OCI-LY1 (cell line): Measurements from ENCODE around the gene LARP1.

Experiments
- H2AFZ ChIP-seq: fragments of 200-600 bp; sonication (generic), shearing (Covaris generic); 2 replicates; pipeline ENCODE4 v1.6.0; 2014; ENCODE audit warnings: antibody characterized with exemption, mild to moderate bottlenecking, low read length
- H3F3A ChIP-seq: fragments of 200-600 bp; sonication (generic), shearing (Covaris generic); 2 replicates; pipeline ENCODE4 v1.6.0; 2014; ENCODE audit warnings: mild to moderate bottlenecking, antibody characterized with exemption, low read length, moderate library complexity; ENCODE audit not compliant: insufficient read depth
- H3K27ac ChIP-seq: fragments of 200-600 bp; sonication (generic); 2 replicates; pipeline ENCODE4 v1.5.1; 2014; ENCODE audit warnings: low read length, mixed run types, mild to moderate bottlenecking, low read depth; ENCODE audit not compliant: poor library complexity, severe bottlenecking
- H3K27me3 ChIP-seq: fragments of 200-600 bp; sonication (generic); 2 replicates; pipeline ENCODE4 v1.6.0; 2014; ENCODE audit warnings: antibody characterized with exemption, mild to moderate bottlenecking, low read length, moderate library complexity; ENCODE audit not compliant: insufficient read depth
- H3K36me3 ChIP-seq: fragments of 200-600 bp; sonication (generic); 2 replicates; pipeline ENCODE4 v1.6.1; 2014; ENCODE audit warnings: mild to moderate bottlenecking, antibody characterized with exemption, low read length, moderate library complexity, mixed read lengths; ENCODE audit not compliant: insufficient read depth
- H3K4me1 ChIP-seq: fragments of 200-600 bp; sonication (generic); 2 replicates; pipeline ENCODE4 v1.5.1; 2014; ENCODE audit warnings: mild to moderate bottlenecking, low read length, moderate library complexity; ENCODE audit not compliant: insufficient read depth, severe bottlenecking
- H3K4me2 ChIP-seq: fragments of 200-600 bp; sonication (generic), shearing (Covaris generic); 2 replicates; pipeline ENCODE4 v1.6.1; 2014; ENCODE audit warnings: low read length
- H3K4me3 ChIP-seq: fragments of 200-600 bp; sonication (generic); 2 replicates; pipeline ENCODE4 v1.5.1; 2014; ENCODE audit warnings: low read length, low read depth, mild to moderate bottlenecking, mixed read lengths; ENCODE audit not compliant: poor library complexity, severe bottlenecking
- H3K79me2 ChIP-seq: fragments of 200-600 bp; shearing (Covaris generic); 2 replicates; pipeline ENCODE4 v1.6.1; 2016; ENCODE audit warnings: mixed run types, low read length, mixed read lengths; ENCODE audit not compliant: insufficient read depth
- H3K9ac ChIP-seq: fragments of 200-600 bp; sonication (generic), shearing (Covaris generic); 2 replicates; pipeline ENCODE4 v1.6.1; 2014; ENCODE audit warnings: mild to moderate bottlenecking, low read length, mixed read lengths
- H3K9me2 ChIP-seq: fragments of 200-600 bp; sonication (generic), shearing (Covaris generic); 2 replicates; pipeline ENCODE4 v1.6.1; 2014; ENCODE audit warnings: low read depth, mild to moderate bottlenecking, low read length, mixed read lengths
- H3K9me3 ChIP-seq: fragments of 200-600 bp; shearing (Covaris generic); 2 replicates; pipeline ENCODE4 v1.6.1; 2014; ENCODE audit warnings: low read length, mixed read lengths
- H4K20me1 ChIP-seq: fragments of 200-600 bp; sonication (generic), shearing (Covaris generic); 2 replicates; pipeline ENCODE4 v1.6.0; 2016; ENCODE audit warnings: mild to moderate bottlenecking, low read length; ENCODE audit not compliant: insufficient read depth
- EZH2 ChIP-seq: fragments of 200-600 bp; sonication (generic), shearing (Covaris generic); IDR thresholded peaks from 2 replicates; pipeline ENCODE4 v1.8.0; 2017; ENCODE audit warnings: borderline replicate concordance, mixed run types, mild to moderate bottlenecking, antibody characterized with exemption, low read length, moderate library complexity, mixed read lengths
- TF ChIP-seq, protein P1 (sequence below): fragments of 200-600 bp; sonication (generic), shearing (Covaris generic); IDR thresholded peaks from 2 replicates; pipeline ENCODE4 v1.5.1; 2017; ENCODE audit warnings: mild to moderate bottlenecking, antibody characterized with exemption, low read length, moderate library complexity, mixed read lengths

The LARP1 gene

DNA sequence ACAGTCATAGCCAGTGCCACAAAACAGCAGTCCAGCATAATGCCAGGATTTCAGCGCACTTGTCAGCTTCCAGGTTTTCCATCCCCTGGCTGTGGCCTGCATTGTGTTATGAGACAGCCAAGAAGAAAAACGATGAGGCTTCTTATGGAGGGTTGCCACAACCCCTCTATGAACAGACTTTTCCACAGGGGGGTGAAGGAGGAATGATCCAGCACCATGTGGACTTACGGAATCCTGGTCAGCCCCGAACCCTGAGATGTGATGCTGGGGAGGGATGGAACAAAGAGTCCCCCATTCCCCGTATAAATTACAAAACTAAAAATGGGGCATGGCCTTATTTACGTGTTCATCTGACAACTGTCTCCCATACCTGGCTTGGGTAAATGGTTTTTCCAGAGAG is 62.6 kb downstream of the LARP1 start:
- Histone ChIP-seq H3K4me1 (no peaks in the 10 kb centered on the region), H3K9me2 (no peaks in the 10 kb centered on the region), H3K9ac (no peak overlapping the region), H3K4me3 (no peak overlapping the region), H3F3A (no peaks in the 10 kb centered on the region), H3K27ac (no peak overlapping the region), H3K36me3 (peaks cover 80% of the 10 kb centered on the region), H3K9me3 (no peaks in the 10 kb centered on the region), H2AFZ (no peak overlapping the region), H3K79me2 (no peaks in the 10 kb centered on the region), H4K20me1 (no peaks in the 10 kb centered on the region), H3K27me3 (no peaks in the 10 kb centered on the region), H3K4me2 (no peak overlapping the region)
- no peak for TF ChIP-seq EZH2
- TF ChIP-seq, protein P1, sequence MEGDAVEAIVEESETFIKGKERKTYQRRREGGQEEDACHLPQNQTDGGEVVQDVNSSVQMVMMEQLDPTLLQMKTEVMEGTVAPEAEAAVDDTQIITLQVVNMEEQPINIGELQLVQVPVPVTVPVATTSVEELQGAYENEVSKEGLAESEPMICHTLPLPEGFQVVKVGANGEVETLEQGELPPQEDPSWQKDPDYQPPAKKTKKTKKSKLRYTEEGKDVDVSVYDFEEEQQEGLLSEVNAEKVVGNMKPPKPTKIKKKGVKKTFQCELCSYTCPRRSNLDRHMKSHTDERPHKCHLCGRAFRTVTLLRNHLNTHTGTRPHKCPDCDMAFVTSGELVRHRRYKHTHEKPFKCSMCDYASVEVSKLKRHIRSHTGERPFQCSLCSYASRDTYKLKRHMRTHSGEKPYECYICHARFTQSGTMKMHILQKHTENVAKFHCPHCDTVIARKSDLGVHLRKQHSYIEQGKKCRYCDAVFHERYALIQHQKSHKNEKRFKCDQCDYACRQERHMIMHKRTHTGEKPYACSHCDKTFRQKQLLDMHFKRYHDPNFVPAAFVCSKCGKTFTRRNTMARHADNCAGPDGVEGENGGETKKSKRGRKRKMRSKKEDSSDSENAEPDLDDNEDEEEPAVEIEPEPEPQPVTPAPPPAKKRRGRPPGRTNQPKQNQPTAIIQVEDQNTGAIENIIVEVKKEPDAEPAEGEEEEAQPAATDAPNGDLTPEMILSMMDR, result no peak

DNA sequence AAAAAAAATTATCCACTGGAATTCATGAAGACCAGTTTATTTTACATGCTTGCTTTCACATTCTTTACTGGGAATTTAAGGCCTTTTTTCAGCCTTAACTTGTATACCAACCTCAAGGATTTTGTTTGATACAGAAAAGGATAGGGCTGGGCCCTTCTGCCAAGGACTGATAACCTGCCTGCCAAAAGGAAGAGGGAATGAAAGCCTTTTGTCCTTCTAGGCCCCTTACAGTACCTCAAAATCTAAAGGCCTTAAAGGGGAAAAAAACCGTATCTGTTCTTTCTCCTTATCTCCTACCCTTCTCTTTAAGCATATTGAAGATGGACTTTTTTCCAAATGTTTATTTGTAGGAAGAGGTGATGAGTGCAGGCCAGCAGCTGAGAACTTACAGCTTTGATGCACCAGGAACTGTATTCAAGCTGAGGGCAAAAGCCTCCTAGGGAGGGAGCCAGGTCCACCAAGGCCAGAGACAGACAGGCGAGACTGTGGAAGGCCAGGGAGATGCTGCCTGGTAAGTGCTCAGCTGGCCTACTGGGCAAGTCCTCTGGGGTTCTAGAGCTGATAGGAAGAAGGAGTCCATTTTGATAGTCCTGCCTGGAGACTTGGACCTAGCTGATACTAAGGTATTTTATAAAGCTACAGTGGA is 63.4 kb downstream of the LARP1 start:
- H3K9me2 ChIP-seq, result no peaks in the 10 kb centered on the region
- TF ChIP-seq, protein P1, result no peak
- no peak for TF ChIP-seq EZH2
- H3K27ac ChIP-seq, result no peak overlapping the region
- H3K9ac ChIP-seq, result no peak overlapping the region
- no peak overlapping the region for H3K4me2 ChIP-seq
- H3K79me2 ChIP-seq, result no peaks in the 10 kb centered on the region
- H3K27me3 ChIP-seq, result no peaks in the 10 kb centered on the region
- H3K4me1 ChIP-seq, result no peaks in the 10 kb centered on the region
- H4K20me1 ChIP-seq, result no peaks in the 10 kb centered on the region
- no peaks in the 10 kb centered on the region for H3F3A ChIP-seq
- H3K9me3 ChIP-seq, result no peaks in the 10 kb centered on the region
- H2AFZ ChIP-seq, result no peak overlapping the region
- no peak overlapping the region for H3K4me3 ChIP-seq
- peaks cover 80% of the 10 kb centered on the region for H3K36me3 ChIP-seq

DNA sequence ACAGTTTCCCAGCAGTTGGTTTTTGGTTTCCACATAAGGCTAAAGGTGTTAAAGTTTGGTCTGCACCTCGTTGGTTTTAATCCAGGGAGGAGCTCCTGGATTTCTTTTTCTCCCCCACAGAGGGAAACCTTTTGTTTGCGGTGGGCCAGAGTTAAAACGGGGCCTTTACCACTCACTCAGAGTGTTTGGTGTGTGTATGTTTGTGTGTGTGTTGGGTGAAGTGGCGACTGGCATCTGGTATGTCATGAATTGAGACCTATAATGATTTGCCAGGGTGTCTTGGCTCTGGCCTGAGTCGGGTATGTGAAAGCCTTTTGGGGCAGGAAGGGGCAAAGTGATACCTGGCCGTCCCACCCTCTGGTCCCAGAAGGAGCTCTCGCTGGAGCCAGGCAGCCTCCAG is 64.4 kb downstream of the LARP1 start:
- H3K4me2 ChIP-seq, result no peak overlapping the region
- no peak overlapping the region for H3K9ac ChIP-seq
- no peak overlapping the region for H3K27ac ChIP-seq
- H2AFZ ChIP-seq, result no peak overlapping the region
- no peaks in the 10 kb centered on the region for H4K20me1 ChIP-seq
- H3F3A ChIP-seq, result no peaks in the 10 kb centered on the region
- no peak for TF ChIP-seq EZH2
- TF ChIP-seq, protein P1, result no peak
- H3K9me3 ChIP-seq, result no peaks in the 10 kb centered on the region
- H3K4me1 ChIP-seq, result no peaks in the 10 kb centered on the region
- no peaks in the 10 kb centered on the region for H3K79me2 ChIP-seq
- no peak overlapping the region for H3K4me3 ChIP-seq
- no peaks in the 10 kb centered on the region for H3K27me3 ChIP-seq
- H3K36me3 ChIP-seq, result peaks cover 76% of the 10 kb centered on the region
- H3K9me2 ChIP-seq, result no peaks in the 10 kb centered on the region
